Pancreas (tissue), 10 donors: ENCODE data around the gene FHIT. TPM values are rescaled to one million over a fixed set of nuclear protein-coding genes. Genes with fewer than 3 reads are reported as not detected.

Source experiments
- ATAC-seq, 4 donors: fragments of 200-7000 bp; cut with Tn5 transposase; one replicate each; pipeline versions ENCODE4 v1.8.0 to v1.9.1; 2020; ENCODE audit warnings: mild to moderate bottlenecking in 4 of 4, moderate library complexity in 4 of 4
- DNase-seq, 6 donors: peaks; one replicate each; pipeline ENCODE4 v3.0.0-alpha.2; 2020
- FAIRE-seq: peaks from 2 replicates; lab custom pipeline; 2012; peaks lifted over from hg19 to GRCh38; lab: Jason Lieb, UNC
- H3K27ac ChIP-seq, 4 donors: fragments of 200-600 bp; sonication (generic); 1 replicate in 3 of 4; 2 replicates in 1 of 4; pipeline versions ENCODE4 v1.5.0 to v1.8.0; 2020
- H3K27me3 ChIP-seq, 4 donors: fragments of 200-600 bp; one replicate each; pipeline ENCODE4 v1.8.0; 2021
- H3K36me3 ChIP-seq, 3 donors: fragments of 200-600 bp; sonication (generic) in 1 of 3; one replicate each; pipeline versions ENCODE4 v1.5.0 to v1.8.0; 2020 to 2021
- H3K4me1 ChIP-seq, 3 donors: fragments of 200-600 bp; one replicate each; pipeline ENCODE4 v1.8.0; 2021
- H3K4me3 ChIP-seq, 4 donors: fragments of 200-600 bp; sonication (generic) in 2 of 4; one replicate each; pipeline versions ENCODE4 v1.5.0 to v1.8.0; 2020 to 2021
- H3K9me3 ChIP-seq, 4 donors: fragments of 200-600 bp; one replicate each; pipeline ENCODE4 v1.8.0; 2021
- WGBS, 2 donors: extraction: QIAGEN DNeasy Blood & Tissue Kit; methylation state at CpG; one replicate each; pipeline ENCODE4 v1.1.7; 2013; 5-methylcytosine and 5-hydroxymethylcytosine counted together
- intact Hi-C, 3 donors: fragments of 100-400 bp; cut with DNase I; formaldehyde crosslinking; loops; one replicate each; pipeline versions ENCODE4 v1.11.1 to v1.14.2; 2022
- polyA plus RNA-seq, 2 donors: library from polyadenylated mRNA; stranded (reverse); fragments of 200-250 nt; gene quantifications; one replicate each; pipeline ENCODE4 v1.2.3, GENCODE V29; 2013
- total RNA-seq, 6 donors: library from RNA; stranded (reverse); fragmentation: NEBNext Ultra II Directional in 4 of 6; extraction: Animal tissue kit (Norgen Biotek cat#: 25700) in 4 of 6; gene quantifications; one replicate each; pipeline versions ENCODE4 v1.2.1 to v1.2.4, GENCODE V29; 2021 to 2023
- TF ChIP-seq, protein P1 (sequence below), 4 donors: fragments of 200-600 bp; sonication (generic) in 3 of 4; IDR thresholded peaks; one replicate each; pipeline versions ENCODE4 v1.5.0 to v1.8.0; 2021; ENCODE audit warnings: antibody characterized with exemption in 4 of 4
- donor health status: healthy with polysubstance abuse.
- donor health status: DM: no; HTN: no; CAD: no; lungs with moderate emphysema.
- donor health status: DM: no; HTN: no; CAD: no.
- donor health status: control.
- donor health status: control.
- donor health status: Bipolar disorder and iron deficiency.
- donor health status: DM: yes; HTN: yes; CAD: no.
- donor health status: DM: no; HTN: no; CAD: no.
- donor health status: DM: no; HTN: no; CAD: no.
- donor health status: DM: yes; HTN: yes; CAD: no.

The FHIT gene
- total and polyA plus RNA-seq, 8 donors, result 4.8 to 15.7 (median 8.0) TPM

DNA sequence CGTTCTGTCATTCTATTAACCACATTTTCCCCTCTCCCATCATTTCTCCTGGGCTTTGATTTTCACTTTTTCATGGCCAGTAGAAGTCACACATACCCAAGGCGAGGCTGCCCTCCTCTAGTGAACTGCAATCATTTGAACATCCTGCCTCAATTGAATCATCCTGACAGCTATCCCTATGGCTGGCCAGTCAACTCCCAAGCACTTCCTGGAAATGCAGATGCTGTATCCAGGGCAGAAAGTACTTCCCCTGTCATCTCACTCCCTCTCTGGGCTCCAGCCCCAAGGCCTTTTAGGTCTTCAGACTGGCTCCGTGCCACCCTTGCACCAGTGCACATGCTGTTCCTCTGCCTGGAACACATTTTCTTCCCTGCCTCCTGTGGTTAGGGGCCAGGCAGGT, 1463.1 kb downstream of the FHIT start:
- DNase-seq (no peak), FAIRE-seq (no peak), ATAC-seq (no peak)
- TF ChIP-seq, protein P1, sequence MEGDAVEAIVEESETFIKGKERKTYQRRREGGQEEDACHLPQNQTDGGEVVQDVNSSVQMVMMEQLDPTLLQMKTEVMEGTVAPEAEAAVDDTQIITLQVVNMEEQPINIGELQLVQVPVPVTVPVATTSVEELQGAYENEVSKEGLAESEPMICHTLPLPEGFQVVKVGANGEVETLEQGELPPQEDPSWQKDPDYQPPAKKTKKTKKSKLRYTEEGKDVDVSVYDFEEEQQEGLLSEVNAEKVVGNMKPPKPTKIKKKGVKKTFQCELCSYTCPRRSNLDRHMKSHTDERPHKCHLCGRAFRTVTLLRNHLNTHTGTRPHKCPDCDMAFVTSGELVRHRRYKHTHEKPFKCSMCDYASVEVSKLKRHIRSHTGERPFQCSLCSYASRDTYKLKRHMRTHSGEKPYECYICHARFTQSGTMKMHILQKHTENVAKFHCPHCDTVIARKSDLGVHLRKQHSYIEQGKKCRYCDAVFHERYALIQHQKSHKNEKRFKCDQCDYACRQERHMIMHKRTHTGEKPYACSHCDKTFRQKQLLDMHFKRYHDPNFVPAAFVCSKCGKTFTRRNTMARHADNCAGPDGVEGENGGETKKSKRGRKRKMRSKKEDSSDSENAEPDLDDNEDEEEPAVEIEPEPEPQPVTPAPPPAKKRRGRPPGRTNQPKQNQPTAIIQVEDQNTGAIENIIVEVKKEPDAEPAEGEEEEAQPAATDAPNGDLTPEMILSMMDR (IDR thresholded peaks at IDR 0.05), result no peak
- Histone ChIP-seq H3K9me3 (no peaks in the 10 kb centered on the region), H3K4me3 (no peak overlapping the region), H3K4me1 (no peaks in the 10 kb centered on the region), H3K27me3 (no peaks in the 10 kb centered on the region), H3K36me3 (no peaks in the 10 kb centered on the region), H3K27ac (no peak overlapping the region)
- 88 to 95% methylated on average over 3 of the region's 3 CpGs for WGBS, 2 donors
- intact Hi-C loops, result no loop called here

- no peak overlapping the region for H3K4me3 ChIP-seq
- H3K36me3 ChIP-seq, result no peaks in the 10 kb centered on the region
- no peak overlapping the region for H3K27ac ChIP-seq
- no peaks in the 10 kb centered on the region for H3K27me3 ChIP-seq
- ATAC-seq, result peak in 2 of 4 donors; percentile 37 to 79
- DNase-seq, result no peak
- no peak for FAIRE-seq
- no peaks in the 10 kb centered on the region for H3K9me3 ChIP-seq
- intact Hi-C loops, result no loop called here
- 93 to 97% methylated on average over 6 of the region's 6 CpGs for WGBS, 2 donors
- TF ChIP-seq, protein P1 (IDR thresholded peaks at IDR 0.05), result no peak
- H3K4me1 ChIP-seq, result no peaks in the 10 kb centered on the region
Observed at GRCh38 chr3:59786374-59786773, 1464.9 kb downstream of the FHIT start.

DNA sequence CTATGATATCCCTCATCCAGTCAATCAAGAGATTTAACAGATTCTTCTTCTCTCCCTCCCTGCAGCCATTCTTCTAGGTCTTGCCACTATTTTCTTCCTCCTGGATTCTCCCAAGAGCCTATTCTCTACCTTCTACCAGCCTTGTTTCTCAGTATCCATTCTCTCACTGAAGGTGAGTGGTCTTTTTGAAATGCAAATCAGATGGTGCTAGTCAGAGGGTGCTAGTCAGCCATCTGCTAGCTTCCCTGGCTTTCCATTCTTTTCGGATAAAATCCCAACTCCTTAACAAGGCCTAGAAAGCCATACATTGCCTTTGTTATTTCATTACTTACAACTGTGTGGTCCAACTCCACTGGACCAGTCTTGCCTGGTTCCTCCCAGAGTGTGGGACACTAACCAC, 1467.1 kb downstream of the FHIT start:
- Histone ChIP-seq H3K4me1 (no peaks in the 10 kb centered on the region), H3K27ac (no peak overlapping the region), H3K4me3 (no peak overlapping the region), H3K9me3 (no peaks in the 10 kb centered on the region), H3K36me3 (no peaks in the 10 kb centered on the region), H3K27me3 (no peaks in the 10 kb centered on the region)
- no peak for ATAC-seq
- TF ChIP-seq, protein P1 (IDR thresholded peaks at IDR 0.05), result no peak
- no peak for FAIRE-seq
- no peak for DNase-seq
- intact Hi-C loops, result no loop called here
- WGBS, 2 donors, result 92 to 94% methylated on average over 1 of the region's 1 CpG

DNA sequence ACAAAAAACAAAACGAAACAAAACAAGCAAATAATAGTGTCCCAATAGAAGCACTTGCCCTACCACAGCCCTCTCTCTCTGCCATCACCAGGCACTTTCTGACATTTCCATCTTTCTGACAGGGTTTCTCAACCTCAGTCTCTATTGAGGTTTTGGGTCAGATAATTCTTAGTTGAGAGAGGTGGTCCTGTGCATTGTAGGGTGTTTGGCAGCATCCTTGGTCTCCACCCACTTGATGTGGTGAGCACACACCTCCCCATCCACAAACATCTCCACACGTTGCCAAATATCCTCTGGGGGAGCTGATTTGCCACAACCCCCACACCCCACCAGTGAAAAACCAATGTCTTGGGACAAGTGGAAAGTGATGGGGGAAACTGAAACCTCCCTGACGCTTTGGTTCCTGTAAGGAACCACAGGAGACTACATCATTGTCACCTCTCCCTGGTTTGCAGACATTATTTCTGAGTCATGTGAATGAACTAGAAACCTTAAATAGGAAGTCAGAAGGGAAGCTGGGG, 1467.7 kb downstream of the FHIT start:
- H3K9me3 ChIP-seq, result no peaks in the 10 kb centered on the region
- intact Hi-C loops, result no loop called here
- H3K27me3 ChIP-seq, result no peaks in the 10 kb centered on the region
- ATAC-seq (no peak), DNase-seq (no peak), FAIRE-seq (no peak)
- TF ChIP-seq, protein P1 (IDR thresholded peaks at IDR 0.05), result no peak
- no peaks in the 10 kb centered on the region for H3K4me1 ChIP-seq
- 78 to 94% methylated on average over 3 of the region's 3 CpGs for WGBS, 2 donors
- no peak overlapping the region for H3K4me3 ChIP-seq
- no peak overlapping the region for H3K27ac ChIP-seq
- H3K36me3 ChIP-seq, result no peaks in the 10 kb centered on the region

DNA sequence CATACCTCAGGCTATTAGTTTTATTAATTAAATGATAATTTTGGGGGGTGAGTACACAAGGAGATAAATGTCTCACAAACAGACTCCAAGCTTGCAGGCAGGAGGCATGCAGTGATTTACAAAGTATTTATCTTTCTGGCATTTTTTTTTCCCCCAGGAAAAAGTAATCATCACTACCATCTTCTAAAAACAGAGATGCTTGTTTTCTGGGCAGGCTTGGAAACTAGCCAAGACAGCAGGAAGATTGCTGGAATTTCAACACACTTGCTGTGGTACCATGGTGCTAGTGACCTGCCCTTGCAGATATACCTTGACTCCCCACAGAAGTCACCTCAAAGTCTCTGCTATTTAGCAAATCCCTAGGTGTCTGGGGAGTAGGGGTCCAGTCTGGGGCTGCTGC, 1468.6 kb downstream of the FHIT start:
- Histone ChIP-seq H3K4me1 (no peaks in the 10 kb centered on the region), H3K36me3 (no peaks in the 10 kb centered on the region), H3K4me3 (no peak overlapping the region), H3K27me3 (no peaks in the 10 kb centered on the region), H3K9me3 (no peaks in the 10 kb centered on the region), H3K27ac (no peak overlapping the region)
- no peak for ATAC-seq
- DNase-seq, result no peak
- TF ChIP-seq, protein P1 (IDR thresholded peaks at IDR 0.05), result no peak
- intact Hi-C loops, result no loop called here
- FAIRE-seq, result no peak
